Activated CD8-positive, alpha-beta T cell treated with anti-CD3 and anti-CD28 coated beads for 36 hours (primary cell): Measurements from ENCODE around the gene CDH23. TPM values are rescaled to one million over a fixed set of nuclear protein-coding genes. Genes with fewer than 3 reads are reported as not detected.

Experiments
- ATAC-seq: fragments of 200-7000 bp; cut with Tn5 transposase; one replicate; pipeline ENCODE4 v1.10.0; 2021; ENCODE audit warnings: mild to moderate bottlenecking, moderate library complexity
- CTCF ChIA-PET: fragments of 350-600 bp; sonication (Branson Sonifier 250); formaldehyde crosslinking; loops from one replicate; lab custom pipeline; 2021; ENCODE audit warnings: antibody characterized with exemption; lab: Charles Lee
- POLR2A ChIA-PET: fragments of 350-600 bp; sonication (Branson Sonifier 250); formaldehyde crosslinking; loops from one replicate; lab custom pipeline; 2021; ENCODE audit warnings: antibody characterized with exemption; lab: Charles Lee
- DNase-seq: peaks from one replicate; pipeline ENCODE4 v3.0.0-alpha.2; 2020
- H3K27ac Mint-ChIP-seq: one replicate; pipeline ENCODE4 v1.8.0; 2021; ENCODE audit warnings: mild to moderate bottlenecking, mixed read lengths
- H3K27me3 Mint-ChIP-seq: one replicate; pipeline ENCODE4 v1.8.0; 2021; ENCODE audit warnings: mixed read lengths
- H3K36me3 Mint-ChIP-seq: one replicate; pipeline ENCODE4 v1.8.0; 2021; ENCODE audit warnings: low read depth, mixed read lengths
- H3K4me1 Mint-ChIP-seq: one replicate; pipeline ENCODE4 v1.8.0; 2021; ENCODE audit warnings: low read depth, mixed read lengths
- H3K4me3 Mint-ChIP-seq: one replicate; pipeline ENCODE4 v1.8.0; 2021; ENCODE audit warnings: mild to moderate bottlenecking, moderate library complexity, mixed read lengths
- H3K9me3 Mint-ChIP-seq: one replicate; pipeline ENCODE4 v1.8.0; 2021; ENCODE audit warnings: mixed read lengths
- intact Hi-C: fragments of 100-400 bp; cut with micrococcal nuclease; formaldehyde crosslinking; loops from one replicate; pipeline ENCODE4 v1.10.0; 2022
- total RNA-seq, 2 experiments: library from RNA; stranded (reverse); gene quantifications; one replicate each; pipeline ENCODE4 v1.2.3, GENCODE V29; 2021
- TF ChIP-seq, protein P1 (sequence below): fragments of 200-600 bp; IDR thresholded peaks from one replicate; pipeline ENCODE4 v1.8.0; 2022; ENCODE audit warnings: antibody characterized with exemption, mild to moderate bottlenecking

CDH23 gene
- total RNA-seq, 2 experiments from 2014 or later: 2.4 to 2.7 TPM

DNA sequence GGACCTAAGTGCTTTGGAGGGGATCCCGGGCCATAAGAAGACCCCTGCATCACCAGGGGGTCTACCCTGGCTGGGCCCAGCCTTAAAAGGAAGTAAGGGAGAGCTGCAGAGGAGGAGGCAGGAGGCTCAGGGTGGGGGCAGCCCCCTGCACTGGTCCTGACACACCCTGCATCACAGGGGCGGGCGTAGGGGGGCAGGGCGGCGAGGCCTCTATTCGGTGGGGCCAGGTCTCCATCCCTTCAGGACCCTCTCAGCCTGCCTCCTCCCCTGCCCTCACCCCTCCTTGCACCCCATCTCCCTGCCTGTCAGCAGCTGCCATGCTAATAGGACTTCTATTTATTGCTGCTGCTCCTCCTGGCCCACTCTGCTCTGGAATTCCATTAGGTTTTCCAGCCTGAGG lies 221.5 kb downstream of the CDH23 start:
- no peak overlapping the region for H3K4me3 Mint-ChIP-seq
- POLR2A ChIA-PET: no interaction called here
- CTCF ChIA-PET: interaction anchor here (1.4 kb wide), 1 partner anchor 9 kb away, joined by 3 read pairs; no protein-coding TSS in a partner anchor
- ATAC-seq (no peak), DNase-seq (no peak)
- intact Hi-C loops: loop anchor here (10.0 kb wide), 1 partner anchor 223 kb away; the partner anchor contains the start of gene CDH23
- no peaks in the 10 kb centered on the region for H3K27me3 Mint-ChIP-seq
- H3K36me3 Mint-ChIP-seq: no peaks in the 10 kb centered on the region
- no peak overlapping the region for H3K27ac Mint-ChIP-seq
- TF ChIP-seq, protein P1, sequence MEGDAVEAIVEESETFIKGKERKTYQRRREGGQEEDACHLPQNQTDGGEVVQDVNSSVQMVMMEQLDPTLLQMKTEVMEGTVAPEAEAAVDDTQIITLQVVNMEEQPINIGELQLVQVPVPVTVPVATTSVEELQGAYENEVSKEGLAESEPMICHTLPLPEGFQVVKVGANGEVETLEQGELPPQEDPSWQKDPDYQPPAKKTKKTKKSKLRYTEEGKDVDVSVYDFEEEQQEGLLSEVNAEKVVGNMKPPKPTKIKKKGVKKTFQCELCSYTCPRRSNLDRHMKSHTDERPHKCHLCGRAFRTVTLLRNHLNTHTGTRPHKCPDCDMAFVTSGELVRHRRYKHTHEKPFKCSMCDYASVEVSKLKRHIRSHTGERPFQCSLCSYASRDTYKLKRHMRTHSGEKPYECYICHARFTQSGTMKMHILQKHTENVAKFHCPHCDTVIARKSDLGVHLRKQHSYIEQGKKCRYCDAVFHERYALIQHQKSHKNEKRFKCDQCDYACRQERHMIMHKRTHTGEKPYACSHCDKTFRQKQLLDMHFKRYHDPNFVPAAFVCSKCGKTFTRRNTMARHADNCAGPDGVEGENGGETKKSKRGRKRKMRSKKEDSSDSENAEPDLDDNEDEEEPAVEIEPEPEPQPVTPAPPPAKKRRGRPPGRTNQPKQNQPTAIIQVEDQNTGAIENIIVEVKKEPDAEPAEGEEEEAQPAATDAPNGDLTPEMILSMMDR: no peak
- no peaks in the 10 kb centered on the region for H3K4me1 Mint-ChIP-seq
- no peaks in the 10 kb centered on the region for H3K9me3 Mint-ChIP-seq

- no peak overlapping the region for H3K4me3 Mint-ChIP-seq
- TF ChIP-seq, protein P1: no peak
- H3K36me3 Mint-ChIP-seq: no peaks in the 10 kb centered on the region
- CTCF ChIA-PET: interaction anchor here (1.4 kb wide), 1 partner anchor 9 kb away, joined by 3 read pairs; no protein-coding TSS in a partner anchor
- no peaks in the 10 kb centered on the region for H3K27me3 Mint-ChIP-seq
- ATAC-seq: no peak
- POLR2A ChIA-PET: no interaction called here
- DNase-seq: no peak
- intact Hi-C loops: loop anchor here (10.0 kb wide), 1 partner anchor 224 kb away; the partner anchor contains the start of gene CDH23
- no peak overlapping the region for H3K27ac Mint-ChIP-seq
- H3K4me1 Mint-ChIP-seq: no peaks in the 10 kb centered on the region
- H3K9me3 Mint-ChIP-seq: no peaks in the 10 kb centered on the region
These were observed 221.9 kb downstream of the CDH23 start for GRCh38 chr10:71618598-71618997.

DNA sequence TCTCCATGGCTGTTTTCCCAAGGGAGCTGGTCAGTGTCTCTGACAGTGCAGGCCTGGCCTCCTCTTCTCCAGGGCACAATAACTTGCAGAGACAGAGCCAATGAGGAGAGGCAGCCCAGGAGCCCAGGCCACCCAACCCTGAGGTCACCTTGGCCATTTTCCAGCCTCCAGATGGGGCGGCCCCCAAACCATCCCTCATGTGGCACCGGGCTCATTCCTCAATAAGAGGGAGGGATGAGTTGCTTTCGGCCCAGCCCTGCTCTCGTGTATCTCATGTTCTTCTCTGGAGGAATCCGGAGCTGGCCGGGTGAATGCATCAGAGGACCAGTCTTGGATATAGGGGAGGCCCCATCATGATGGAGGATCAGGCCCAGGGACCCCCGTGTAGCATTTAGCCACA lies 223.9 kb downstream of the CDH23 start:
- no peak overlapping the region for H3K27ac Mint-ChIP-seq
- intact Hi-C loops: no loop called here
- H3K9me3 Mint-ChIP-seq: no peaks in the 10 kb centered on the region
- POLR2A ChIA-PET: no interaction called here
- no peaks in the 10 kb centered on the region for H3K4me1 Mint-ChIP-seq
- no peak for DNase-seq
- no peak overlapping the region for H3K4me3 Mint-ChIP-seq
- no peak for ATAC-seq
- TF ChIP-seq, protein P1: no peak
- CTCF ChIA-PET: no interaction called here
- H3K36me3 Mint-ChIP-seq: no peaks in the 10 kb centered on the region
- H3K27me3 Mint-ChIP-seq: no peaks in the 10 kb centered on the region

GRCh38 chr10:71621231-71622153 lies 224.8 kb downstream of the CDH23 start:
- ATAC-seq: no peak

More at GRCh38 chr10:71621231-71622153, 224.8 kb downstream of the CDH23 start:
- intact Hi-C loops: no loop called here
- Mint-ChIP-seq H3K27ac (no peak overlapping the region), H3K9me3 (no peaks in the 10 kb centered on the region), H3K4me1 (no peaks in the 10 kb centered on the region), H3K27me3 (no peaks in the 10 kb centered on the region), H3K36me3 (no peaks in the 10 kb centered on the region), H3K4me3 (no peak overlapping the region)
- no peak for DNase-seq
- TF ChIP-seq, protein P1: no peak
- ChIA-PET POLR2A (no interaction called here), CTCF (interaction anchor here (2.5 kb wide), 1 partner anchor 51 kb away, joined by 7 read pairs; no protein-coding TSS in a partner anchor)
